Measurements from ENCODE around the gene PPARG. TPM values are rescaled to one million over a fixed set of nuclear protein-coding genes. Genes with fewer than 3 reads are reported as not detected.

The PPARG gene
- total and polyA plus RNA-seq, 10 of the 15 experiments (the other 5 are each of a cell fraction or from before 2014, with no cell fraction given) = 0.06 to 0.86 (median 0.12) TPM; not detected in 5

GRCh38 chr3:12303534-12303933, 14.7 kb downstream of the PPARG start:
- POLR2A ChIA-PET = no interaction called here
- ATAC-seq = no peak
- Histone ChIP-seq H3K79me2 (ENCODE audit: control insufficient read depth, insufficient read depth, low read length) (no peaks in the 10 kb centered on the region), H3K4me1 (ENCODE audit: control insufficient read depth, insufficient read depth, low read length) (no peaks in the 10 kb centered on the region), H3K4me2 (ENCODE audit: control insufficient read depth, insufficient read depth) (no peak overlapping the region), H4K20me1 (ENCODE audit: control insufficient read depth, insufficient read depth) (no peaks in the 10 kb centered on the region), H3K27ac (ENCODE audit: control insufficient read depth, insufficient read depth) (no peak overlapping the region), H3K4me3 (no peak overlapping the region), H3K9ac (ENCODE audit: control insufficient read depth, insufficient read depth, low read length) (no peak overlapping the region), H3K36me3 (ENCODE audit: control insufficient read depth in 2 of 2, insufficient read depth in 2 of 2, low read length in 1 of 2) (no peaks in the 10 kb centered on the region), H3K27me3 (replicated peaks in 1 of 2; ENCODE audit: control insufficient read depth in 2 of 2, insufficient read depth in 2 of 2, low read length in 1 of 2) (no peaks in the 10 kb centered on the region; a peak in 2 of 4 replicates), H2AFZ (ENCODE audit: control insufficient read depth, low read depth, low read length) (no peak overlapping the region), H3K9me3 (replicated peaks; ENCODE audit: control insufficient read depth, insufficient read depth, low read length) (no peaks in the 10 kb centered on the region)
- DNase-seq (ENCODE audit: low read depth, low spot score) = no peak
- no peak for TF ChIP-seq SREBF2 (IDR thresholded peaks at IDR 0.05; ENCODE audit: low read length)
- TF ChIP-seq TAF1 (IDR thresholded peaks at IDR 0.05; ENCODE audit: borderline replicate concordance, low read depth, low read length) = no peak
- TF ChIP-seq BMI1 (IDR thresholded peaks at IDR 0.05; ENCODE audit: borderline replicate concordance) = no peak
- no peak for TF ChIP-seq ZNF622 (IDR thresholded peaks at IDR 0.05)
- no peak for TF ChIP-seq MYB (IDR thresholded peaks at IDR 0.05; ENCODE audit: borderline replicate concordance, low read depth, low read length)
- no peak for TF ChIP-seq NR2C1 (IDR thresholded peaks at IDR 0.05)
- TF ChIP-seq YY1 (IDR thresholded peaks at IDR 0.05; ENCODE audit: low read depth, low read length) = no peak
- no peak for TF ChIP-seq MTA3 (IDR thresholded peaks at IDR 0.05; ENCODE audit: borderline replicate concordance, low read length)
- TF ChIP-seq, protein P1, sequence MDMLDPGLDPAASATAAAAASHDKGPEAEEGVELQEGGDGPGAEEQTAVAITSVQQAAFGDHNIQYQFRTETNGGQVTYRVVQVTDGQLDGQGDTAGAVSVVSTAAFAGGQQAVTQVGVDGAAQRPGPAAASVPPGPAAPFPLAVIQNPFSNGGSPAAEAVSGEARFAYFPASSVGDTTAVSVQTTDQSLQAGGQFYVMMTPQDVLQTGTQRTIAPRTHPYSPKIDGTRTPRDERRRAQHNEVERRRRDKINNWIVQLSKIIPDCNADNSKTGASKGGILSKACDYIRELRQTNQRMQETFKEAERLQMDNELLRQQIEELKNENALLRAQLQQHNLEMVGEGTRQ (IDR thresholded peaks at IDR 0.05; ENCODE audit: borderline replicate concordance, low read depth, low read length) = no peak
- TF ChIP-seq RELA (IDR thresholded peaks at IDR 0.05; ENCODE audit: borderline replicate concordance, partially characterized antibody) = no peak
- TF ChIP-seq JUNB (IDR thresholded peaks at IDR 0.05) = no peak
- no peak for TF ChIP-seq POLR2A (IDR thresholded peaks at IDR 0.05; ENCODE audit: low read depth, low read length)
- TF ChIP-seq ATF3 (IDR thresholded peaks at IDR 0.05; ENCODE audit: borderline replicate concordance, extremely low read depth, low read depth, low read length) = no peak
- TF ChIP-seq PML (IDR thresholded peaks at IDR 0.05; ENCODE audit: low read length) = no peak
- intact Hi-C loops (cut with micrococcal nuclease; ENCODE audit: unreplicated experiment) = no loop called here
- in situ Hi-C loops (cut with MboI) = no loop called here
- no peak for FAIRE-seq
- RAD21 ChIA-PET (ENCODE audit: unreplicated experiment) = no interaction called here
- 69% methylated on average over 2 of the region's 2 CpGs for WGBS (ENCODE audit: insufficient coverage, insufficient replicate concordance, low lambda C conversion rate, missing lambda C conversion rate)
- no TSS peak for BruUV-seq (replicated peaks)
- SMC1A ChIA-PET (ENCODE audit: uncharacterized antibody, unreplicated experiment) = interaction anchor here (1.0 to 2.2 kb wide), 4 partner anchors 9 to 109 kb away, joined by 3 to 5 read pairs (median 3); no protein-coding TSS in a partner anchor
- CTCF ChIA-PET = interaction anchor here (1.1 kb wide), 1 partner anchor 19 kb away, joined by 3 read pairs; no protein-coding TSS in a partner anchor
